NT2/D1 (cell line): ENCODE data around the gene ANAPC16.

Source experiments
- SUZ12 ChIP-seq: IDR thresholded peaks from 2 replicates; pipeline ENCODE4 v1.6.1; 2011; ENCODE audit not compliant: insufficient read length, insufficient read depth; ENCODE audit errors: extremely low read depth
- YY1 ChIP-seq: IDR thresholded peaks from 2 replicates; pipeline ENCODE4 v1.6.1; 2011; ENCODE audit not compliant: insufficient read length, insufficient read depth

GRCh38 chr10:72240371-72240770 is 24.6 kb downstream of the ANAPC16 start:
- TF ChIP-seq YY1 (no peak), SUZ12 (no peak)
